Activated naive CD4-positive, alpha-beta T cell (primary cell): Measurements from ENCODE around the gene CPXM2.

ENCODE experiments used
- DNase-seq, 4 experiments: peaks; one replicate each; lab custom pipeline; 2025; lab: John Stamatoyannopoulos, UW

The CPXM2 gene

GRCh38 chr10:123847686-123848432, 43.7 kb downstream of the CPXM2 start:
- no peak for DNase-seq

DNA sequence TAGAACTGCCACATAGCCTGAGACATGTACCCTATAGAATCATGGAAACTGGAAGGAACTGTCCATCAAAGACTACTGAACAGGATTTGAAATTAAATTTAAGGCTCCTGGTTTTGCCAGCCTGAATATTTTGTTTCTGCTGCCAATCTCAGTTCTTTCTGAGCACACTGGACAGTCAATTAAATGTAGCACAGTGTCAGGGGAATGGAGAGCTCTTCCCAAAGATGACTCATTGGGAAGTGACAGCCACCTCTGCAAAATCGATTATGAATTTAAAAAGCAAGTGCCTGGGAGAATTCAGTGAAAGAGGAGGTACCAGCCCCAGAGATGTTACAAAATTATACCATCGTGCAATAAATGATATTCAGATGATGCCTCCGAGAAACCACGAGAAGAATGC, 47.8 kb downstream of the CPXM2 start:
- no peak for DNase-seq

- DNase-seq, result no peak
Measured at GRCh38 chr10:123842692-123843385, 48.8 kb downstream of the CPXM2 start.

- no peak for DNase-seq
Measured at GRCh38 chr10:123841560-123841959, 50.0 kb downstream of the CPXM2 start.

DNA sequence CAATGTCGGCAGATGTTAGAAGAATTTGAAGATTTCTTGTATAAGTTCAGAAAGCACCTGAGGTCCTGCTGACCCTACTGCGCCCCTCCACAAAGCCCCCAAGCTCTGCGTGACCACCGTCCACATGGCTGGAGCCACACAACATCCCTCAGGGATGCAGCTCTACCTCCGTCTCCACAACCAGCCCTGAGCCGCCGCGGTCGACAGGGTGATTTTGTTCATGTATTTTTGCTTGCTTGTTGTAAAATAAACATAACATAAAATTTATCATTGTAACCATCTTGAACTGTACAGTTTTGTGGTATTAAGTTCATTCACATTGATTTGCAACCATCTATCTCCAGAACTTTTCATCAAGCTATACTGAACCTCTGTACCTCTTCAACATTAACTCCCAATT, 50.5 kb downstream of the CPXM2 start:
- no peak for DNase-seq

DNA sequence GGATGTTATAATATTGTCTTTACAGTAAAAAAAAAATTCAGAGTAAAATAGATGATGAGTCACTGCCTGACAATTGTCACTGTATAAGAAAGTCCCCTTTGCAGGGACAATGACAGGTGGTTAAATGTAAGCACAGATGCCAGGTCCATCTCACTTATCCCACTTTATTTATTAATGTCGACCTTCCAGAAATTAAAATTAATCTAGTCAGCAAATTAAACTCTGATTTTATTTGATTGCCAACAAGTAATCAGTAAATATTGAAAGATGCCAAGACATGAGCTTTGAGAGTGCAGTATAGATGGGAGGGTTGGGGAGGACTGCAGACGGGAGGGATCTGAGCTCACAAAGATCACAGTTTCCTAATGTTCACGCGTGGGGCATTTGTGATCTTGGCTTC, 50.9 kb downstream of the CPXM2 start:
- DNase-seq, result no peak

GRCh38 chr10:123838596-123839310, 52.9 kb downstream of the CPXM2 start:
- no peak for DNase-seq

DNA sequence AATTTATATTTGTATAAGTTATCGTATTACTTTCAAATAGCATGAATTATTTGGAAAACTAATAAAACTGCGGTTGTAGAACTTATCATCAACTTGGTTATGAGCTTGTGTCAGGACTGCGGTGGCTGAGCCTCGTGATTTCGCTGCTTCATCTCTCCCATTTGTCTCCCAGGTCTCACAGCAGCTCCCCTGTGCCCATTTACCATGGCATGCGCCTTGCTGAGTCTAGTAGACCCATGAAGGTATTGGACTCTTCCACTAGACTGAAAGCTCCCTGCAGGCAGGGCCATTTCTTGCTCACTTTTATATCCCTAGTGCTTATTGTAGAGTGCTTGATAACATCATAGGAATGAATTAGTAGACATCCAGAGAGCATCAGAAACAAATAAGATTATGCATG, 53.9 kb downstream of the CPXM2 start:
- DNase-seq, result no peak

- DNase-seq, result no peak
Measured at GRCh38 chr10:123836418-123837145, 55.0 kb downstream of the CPXM2 start.

DNA sequence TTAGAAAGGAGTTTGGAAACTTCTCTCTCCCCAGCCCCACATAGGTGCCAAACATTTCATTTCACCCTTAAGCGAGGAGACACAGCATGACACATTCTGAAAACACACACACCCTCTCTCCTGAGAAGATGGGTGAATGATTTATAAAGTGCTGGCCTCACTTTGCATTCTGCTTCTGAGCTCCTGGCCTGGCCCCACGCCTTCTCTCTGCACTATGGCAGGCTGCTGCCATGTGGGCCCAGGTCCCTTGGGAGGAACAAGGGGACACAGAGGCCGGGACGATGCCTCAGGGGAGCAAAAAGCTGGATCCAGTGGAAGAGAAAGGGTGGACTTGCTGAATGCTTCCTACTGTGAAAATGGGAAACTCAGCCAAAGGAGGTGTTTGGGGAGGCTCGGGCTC, 56.0 kb downstream of the CPXM2 start:
- DNase-seq, result no peak

DNA sequence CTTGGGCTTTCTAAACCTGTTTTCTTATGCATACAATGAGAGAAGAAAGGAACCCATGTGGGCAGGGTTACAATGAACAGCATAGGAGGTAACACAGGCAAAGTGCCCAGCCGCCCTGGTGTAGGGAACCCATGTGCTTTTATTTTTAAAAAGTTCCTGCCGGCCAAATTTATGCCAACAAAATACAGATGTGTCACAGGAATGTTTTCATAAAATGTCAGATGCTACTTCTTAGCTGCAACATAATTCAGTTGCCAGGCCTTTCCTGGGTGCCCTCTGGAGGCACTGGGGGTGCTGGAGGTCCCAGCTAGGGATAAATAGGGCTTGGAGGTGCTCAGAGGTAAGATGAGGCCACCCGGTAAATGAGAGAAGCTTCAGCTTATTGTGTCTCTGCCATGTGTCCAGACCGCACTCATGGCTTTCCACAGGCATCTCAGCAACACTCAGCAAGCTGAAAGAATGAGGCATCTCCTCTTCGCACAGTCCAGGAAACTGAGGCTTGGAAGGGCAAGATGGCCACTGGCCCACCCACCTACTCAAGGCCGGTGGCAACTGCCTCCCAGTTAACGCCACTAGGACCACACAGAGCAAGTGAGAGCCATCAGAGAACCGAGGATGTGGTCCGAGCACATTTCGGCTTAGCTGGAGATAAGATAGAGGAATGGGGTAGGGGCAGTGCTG, 58.3 kb downstream of the CPXM2 start:
- no peak for DNase-seq

GRCh38 chr10:123831259-123831658, 60.3 kb downstream of the CPXM2 start:
- DNase-seq, result no peak

GRCh38 chr10:123821136-123821535, 70.5 kb downstream of the CPXM2 start:
- no peak for DNase-seq

- DNase-seq, result no peak
Measured at GRCh38 chr10:123809632-123810031, 82.0 kb downstream of the CPXM2 start.

DNA sequence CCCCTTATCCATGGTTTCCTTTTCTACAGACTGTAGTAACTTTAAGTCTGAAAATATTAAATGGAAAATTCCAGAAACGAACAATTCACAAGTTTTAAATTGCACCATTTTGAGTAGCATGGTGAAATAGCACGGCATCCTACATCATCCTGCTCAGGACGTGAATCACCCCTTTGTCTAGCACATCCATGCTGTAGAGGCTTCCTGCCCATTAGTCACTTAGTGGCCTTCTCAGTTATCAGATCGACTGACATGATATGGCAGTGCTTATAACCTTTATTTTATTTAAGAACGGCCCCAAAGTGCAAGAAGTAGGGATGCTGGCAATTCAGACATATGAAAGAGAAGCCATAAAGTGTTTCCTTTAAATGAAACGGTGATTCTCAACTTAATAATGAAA, 82.7 kb downstream of the CPXM2 start:
- DNase-seq, result no peak

DNA sequence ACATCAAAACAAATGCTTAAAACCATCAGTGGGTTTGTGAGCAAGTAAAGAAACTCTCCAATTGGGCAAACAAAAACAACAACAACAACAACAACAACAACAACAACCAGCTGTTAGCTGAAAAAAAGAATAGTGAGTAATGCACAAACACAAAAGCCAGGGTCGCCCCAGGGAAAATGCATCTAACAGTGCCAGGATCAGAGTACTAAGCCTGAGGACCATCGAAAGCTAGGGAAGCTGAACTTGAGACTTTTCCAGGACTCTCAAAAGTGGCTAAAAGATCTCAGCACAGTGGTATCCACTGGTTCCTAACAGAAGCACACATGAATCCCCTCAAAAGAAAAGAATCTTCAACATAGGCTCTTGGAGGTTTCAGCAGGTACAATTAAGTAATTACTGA, 83.3 kb downstream of the CPXM2 start:
- DNase-seq, result no peak

DNA sequence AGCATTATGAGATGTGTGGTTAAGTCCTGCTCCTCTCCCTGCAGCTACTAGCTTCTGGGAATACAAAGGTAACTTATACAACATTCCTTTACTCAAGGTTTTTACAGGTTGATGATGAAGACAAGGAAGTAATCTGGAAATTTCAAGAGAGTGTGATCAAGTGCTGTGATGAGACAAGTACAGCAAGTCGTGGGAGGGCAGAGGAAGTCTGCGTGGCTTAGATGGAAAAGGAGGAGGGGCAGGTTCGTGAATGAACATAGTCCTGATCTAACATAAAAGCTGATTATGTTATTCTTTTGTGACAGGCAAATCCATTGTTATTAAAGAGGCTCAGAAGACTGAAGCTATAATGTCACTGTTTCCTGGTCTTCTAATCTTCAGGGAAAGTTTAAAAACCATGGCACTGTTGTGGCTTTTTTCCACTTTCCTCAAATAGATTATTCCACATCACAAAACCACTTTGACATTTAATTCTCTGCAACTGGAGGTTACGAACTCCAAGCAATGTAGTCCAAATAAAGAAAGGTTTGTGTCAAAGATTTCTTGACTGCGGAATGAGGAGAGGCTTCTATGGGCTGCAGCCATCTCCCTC, 84.1 kb downstream of the CPXM2 start:
- DNase-seq, result no peak

DNA sequence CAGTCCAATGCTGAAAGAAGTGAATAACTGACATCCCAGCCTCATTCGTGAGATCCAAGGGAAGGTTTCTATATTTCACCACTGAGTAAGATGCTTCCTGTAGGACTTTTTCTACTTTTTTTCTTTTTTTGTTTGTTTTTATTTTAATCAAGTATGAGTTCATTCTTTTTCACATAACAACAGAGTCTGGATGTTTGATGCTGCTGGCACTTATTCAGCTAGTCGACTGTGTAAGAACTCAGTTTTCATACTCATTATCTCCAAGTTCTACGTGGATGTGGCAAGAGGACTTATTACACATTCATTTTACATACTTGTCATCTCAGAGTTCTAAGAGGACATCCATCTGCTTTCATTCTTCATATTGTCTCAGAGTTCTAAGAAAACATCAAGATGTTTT, 86.9 kb downstream of the CPXM2 start:
- no peak for DNase-seq

- DNase-seq, result no peak
Measured at GRCh38 chr10:123800821-123801220, 90.8 kb downstream of the CPXM2 start.

GRCh38 chr10:123800289-123800688, 91.3 kb downstream of the CPXM2 start:
- no peak for DNase-seq

DNA sequence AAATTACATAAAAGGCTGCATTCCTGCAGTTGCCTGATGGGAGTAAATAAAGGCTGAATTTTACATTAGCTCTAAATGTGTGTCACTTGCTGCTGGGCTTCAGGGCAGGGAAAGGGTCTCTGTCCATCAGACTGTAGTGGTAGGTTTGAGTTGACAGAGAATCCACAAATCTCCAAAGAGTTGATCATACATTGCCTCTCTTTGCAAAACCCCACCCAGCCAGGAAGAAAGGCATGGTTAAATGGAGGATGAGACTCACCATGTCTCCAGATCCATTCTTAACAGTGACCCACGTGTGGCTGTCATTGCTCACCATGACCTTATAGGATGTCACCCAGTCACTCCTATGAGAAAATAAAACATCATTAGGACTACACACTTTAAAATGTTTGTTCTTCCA, 92.8 kb downstream of the CPXM2 start:
- DNase-seq, result no peak
